Type B pancreatic cell (in vitro differentiated cells): ENCODE data around the gene ATP1A1. TPM values are rescaled to one million over a fixed set of nuclear protein-coding genes. Genes with fewer than 3 reads are reported as not detected.
A peak's percentile ranks its signal among the peaks of the same experiment; 100 is the strongest.

Experiments
- DNase-seq: peaks from one replicate; pipeline ENCODE4 v3.0.0; 2021; ENCODE audit warnings: mixed read lengths; ENCODE audit not compliant: unreplicated experiment; ENCODE audit errors: extremely low spot score
- H3K27ac Mint-ChIP-seq: 2 replicates; pipeline ENCODE4 v1.8.0; 2021; ENCODE audit warnings: mild to moderate bottlenecking, mixed read lengths
- H3K27me3 Mint-ChIP-seq: 2 replicates; pipeline ENCODE4 v1.8.0; 2021; ENCODE audit warnings: mixed read lengths
- H3K36me3 Mint-ChIP-seq: 2 replicates; pipeline ENCODE4 v1.8.0; 2021; ENCODE audit warnings: mixed read lengths
- H3K4me1 Mint-ChIP-seq: one replicate; pipeline ENCODE4 v1.8.0; 2021; ENCODE audit warnings: mixed read lengths; ENCODE audit not compliant: unreplicated experiment
- H3K4me3 Mint-ChIP-seq: 2 replicates; pipeline ENCODE4 v1.8.0; 2021; ENCODE audit warnings: mild to moderate bottlenecking, mixed read lengths
- H3K9me3 Mint-ChIP-seq: 2 replicates; pipeline ENCODE4 v1.8.0; 2021; ENCODE audit warnings: mixed read lengths
- total RNA-seq: library from RNA; stranded (reverse); gene quantifications from 2 replicates; pipeline ENCODE4 v1.2.1, GENCODE V29; 2021; ENCODE audit warnings: low replicate concordance
- TF ChIP-seq, protein P1 (sequence below): fragments of 200-600 bp; sonication (generic); conservative IDR thresholded peaks from 2 replicates; pipeline ENCODE4 v1.5.0; 2021; ENCODE audit warnings: antibody characterized with exemption, mild to moderate bottlenecking

ATP1A1 gene
- total RNA-seq, 1 donor from 2014 or later = 374 TPM

DNA sequence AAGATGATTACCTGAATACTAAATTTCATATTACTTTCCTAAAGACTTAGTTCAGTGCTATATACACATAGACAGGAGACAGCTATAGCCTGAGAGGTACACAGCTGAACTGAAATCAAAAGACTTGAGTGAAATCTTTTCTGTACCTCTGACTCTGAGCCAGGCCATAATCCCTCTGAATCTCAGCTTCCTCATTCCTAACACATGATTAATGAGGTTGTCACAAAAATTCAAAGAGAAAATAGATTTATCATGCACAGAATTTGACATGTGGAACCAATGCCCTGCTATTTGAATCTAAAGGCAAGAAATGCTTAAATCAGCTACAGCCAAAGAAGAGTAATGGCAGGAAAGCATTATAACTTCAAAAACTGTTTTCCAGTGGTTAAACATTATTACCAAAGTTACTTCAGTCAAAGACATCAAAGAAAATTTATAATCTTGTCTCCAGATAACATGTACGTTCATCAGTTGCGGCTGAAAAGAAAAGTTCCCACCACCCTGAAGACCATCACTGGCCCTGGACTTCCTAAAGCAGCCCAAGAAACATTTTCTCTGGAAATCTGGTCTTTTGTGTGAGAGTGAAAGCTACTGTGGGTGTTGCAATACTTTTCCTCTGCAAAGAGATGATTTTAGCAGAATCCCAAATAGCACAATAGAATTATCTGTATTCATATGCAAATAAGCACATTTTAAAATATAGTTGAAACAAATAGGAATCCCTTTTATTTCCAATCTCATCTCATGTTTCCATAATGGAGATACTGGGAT, 13.8 kb upstream of the ATP1A1 start:
- Mint-ChIP-seq H3K9me3 (no peaks in the 10 kb centered on the region), H3K27ac (peak overlapping the region; percentile 2), H3K27me3 (no peaks in the 10 kb centered on the region), H3K36me3 (no peaks in the 10 kb centered on the region), H3K4me1 (peaks cover 8% of the 10 kb centered on the region), H3K4me3 (no peak overlapping the region)
- DNase-seq = no peak
- TF ChIP-seq, protein P1, sequence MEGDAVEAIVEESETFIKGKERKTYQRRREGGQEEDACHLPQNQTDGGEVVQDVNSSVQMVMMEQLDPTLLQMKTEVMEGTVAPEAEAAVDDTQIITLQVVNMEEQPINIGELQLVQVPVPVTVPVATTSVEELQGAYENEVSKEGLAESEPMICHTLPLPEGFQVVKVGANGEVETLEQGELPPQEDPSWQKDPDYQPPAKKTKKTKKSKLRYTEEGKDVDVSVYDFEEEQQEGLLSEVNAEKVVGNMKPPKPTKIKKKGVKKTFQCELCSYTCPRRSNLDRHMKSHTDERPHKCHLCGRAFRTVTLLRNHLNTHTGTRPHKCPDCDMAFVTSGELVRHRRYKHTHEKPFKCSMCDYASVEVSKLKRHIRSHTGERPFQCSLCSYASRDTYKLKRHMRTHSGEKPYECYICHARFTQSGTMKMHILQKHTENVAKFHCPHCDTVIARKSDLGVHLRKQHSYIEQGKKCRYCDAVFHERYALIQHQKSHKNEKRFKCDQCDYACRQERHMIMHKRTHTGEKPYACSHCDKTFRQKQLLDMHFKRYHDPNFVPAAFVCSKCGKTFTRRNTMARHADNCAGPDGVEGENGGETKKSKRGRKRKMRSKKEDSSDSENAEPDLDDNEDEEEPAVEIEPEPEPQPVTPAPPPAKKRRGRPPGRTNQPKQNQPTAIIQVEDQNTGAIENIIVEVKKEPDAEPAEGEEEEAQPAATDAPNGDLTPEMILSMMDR = no peak

DNA sequence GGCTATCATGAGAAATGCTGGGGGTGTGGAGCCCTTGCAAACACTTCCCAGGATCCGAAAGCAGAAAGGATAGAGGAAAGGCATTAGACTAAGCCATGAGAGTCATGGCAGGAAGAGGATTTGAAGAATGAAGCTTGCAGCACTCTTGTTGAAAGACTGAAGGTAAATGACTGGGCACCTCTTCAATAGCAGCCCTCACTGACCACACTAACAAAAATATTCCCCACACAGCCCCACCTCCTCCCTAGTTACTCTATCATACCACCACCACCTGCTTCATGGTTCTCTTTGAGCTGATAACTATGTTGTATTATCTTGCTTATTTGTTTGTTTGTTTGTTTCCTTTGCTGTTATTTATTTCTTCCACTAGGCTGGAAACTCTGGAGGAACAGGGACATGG, 13.2 kb upstream of the ATP1A1 start:
- DNase-seq = no peak
- H3K9me3 Mint-ChIP-seq = no peaks in the 10 kb centered on the region
- no peak overlapping the region for H3K4me3 Mint-ChIP-seq
- no peaks in the 10 kb centered on the region for H3K36me3 Mint-ChIP-seq
- no peaks in the 10 kb centered on the region for H3K27me3 Mint-ChIP-seq
- TF ChIP-seq, protein P1 = no peak
- peaks cover 14% of the 10 kb centered on the region for H3K4me1 Mint-ChIP-seq
- peak overlapping the region; percentile 2 for H3K27ac Mint-ChIP-seq

- Mint-ChIP-seq H3K4me3 (no peak overlapping the region), H3K9me3 (no peaks in the 10 kb centered on the region), H3K36me3 (no peaks in the 10 kb centered on the region), H3K27me3 (no peaks in the 10 kb centered on the region), H3K4me1 (peaks cover 14% of the 10 kb centered on the region), H3K27ac (no peak overlapping the region)
- TF ChIP-seq, protein P1 = peak; percentile 44
- no peak for DNase-seq
Measured at GRCh38 chr1:116360429-116361173, 12.4 kb upstream of the ATP1A1 start.

GRCh38 chr1:116361648-116362047, 11.4 kb upstream of the ATP1A1 start:
- DNase-seq = no peak
- Mint-ChIP-seq H3K4me1 (peaks cover 20% of the 10 kb centered on the region), H3K27ac (no peak overlapping the region), H3K4me3 (no peak overlapping the region), H3K27me3 (no peaks in the 10 kb centered on the region), H3K36me3 (no peaks in the 10 kb centered on the region), H3K9me3 (no peaks in the 10 kb centered on the region)
- TF ChIP-seq, protein P1 = no peak

DNA sequence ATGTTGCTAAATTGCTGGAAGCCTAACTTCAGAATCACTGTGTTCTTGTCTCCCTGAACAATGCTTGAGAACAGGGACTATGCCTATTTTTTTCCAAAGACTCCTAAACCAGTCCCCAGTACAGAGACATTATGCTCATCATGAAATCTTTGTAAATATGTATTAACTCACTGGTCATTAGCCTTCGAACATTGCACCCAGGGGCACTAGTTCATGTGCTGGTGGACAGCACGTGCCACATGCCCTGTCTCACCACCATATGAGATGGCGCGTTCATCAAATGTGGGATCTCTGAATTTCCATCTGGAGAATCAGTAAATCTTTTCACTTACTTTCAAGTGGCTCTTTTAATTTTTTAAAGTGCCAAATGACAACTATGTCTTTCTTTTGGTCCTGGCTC, 11.0 kb upstream of the ATP1A1 start:
- TF ChIP-seq, protein P1 = no peak
- H3K4me1 Mint-ChIP-seq = peaks cover 20% of the 10 kb centered on the region
- H3K9me3 Mint-ChIP-seq = no peaks in the 10 kb centered on the region
- H3K36me3 Mint-ChIP-seq = no peaks in the 10 kb centered on the region
- H3K27me3 Mint-ChIP-seq = no peaks in the 10 kb centered on the region
- H3K27ac Mint-ChIP-seq = no peak overlapping the region
- H3K4me3 Mint-ChIP-seq = no peak overlapping the region
- no peak for DNase-seq
